Measurements from ENCODE around the gene MCC.

DNA sequence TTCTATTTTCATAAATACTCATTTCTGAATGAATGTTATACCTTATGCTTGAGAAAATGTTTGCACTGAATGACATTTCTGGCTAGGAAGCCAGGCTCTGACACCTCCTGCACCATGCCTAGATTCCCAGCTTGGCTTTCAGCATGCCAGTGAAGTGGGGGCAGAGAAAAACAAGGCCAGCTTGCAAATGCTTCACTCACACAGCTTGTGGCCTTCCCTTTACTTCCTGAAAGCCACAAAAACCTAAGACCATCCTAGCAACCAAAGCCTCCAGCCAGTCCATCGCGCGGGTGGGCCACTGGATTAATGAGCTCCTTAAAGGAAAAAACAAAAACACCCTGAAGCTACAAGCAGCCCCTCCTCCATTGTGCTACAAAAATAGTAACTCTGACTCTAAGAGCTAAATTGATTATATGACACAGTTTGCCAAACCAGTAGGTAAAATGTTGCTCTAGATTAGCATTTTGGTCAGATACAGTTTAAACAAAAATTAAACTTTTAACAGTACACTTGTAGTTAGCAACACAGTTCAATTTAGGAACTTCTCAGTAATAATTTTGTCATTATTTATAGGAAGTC lies 213.3 kb downstream of the MCC start:
- TF ChIP-seq, protein P1, sequence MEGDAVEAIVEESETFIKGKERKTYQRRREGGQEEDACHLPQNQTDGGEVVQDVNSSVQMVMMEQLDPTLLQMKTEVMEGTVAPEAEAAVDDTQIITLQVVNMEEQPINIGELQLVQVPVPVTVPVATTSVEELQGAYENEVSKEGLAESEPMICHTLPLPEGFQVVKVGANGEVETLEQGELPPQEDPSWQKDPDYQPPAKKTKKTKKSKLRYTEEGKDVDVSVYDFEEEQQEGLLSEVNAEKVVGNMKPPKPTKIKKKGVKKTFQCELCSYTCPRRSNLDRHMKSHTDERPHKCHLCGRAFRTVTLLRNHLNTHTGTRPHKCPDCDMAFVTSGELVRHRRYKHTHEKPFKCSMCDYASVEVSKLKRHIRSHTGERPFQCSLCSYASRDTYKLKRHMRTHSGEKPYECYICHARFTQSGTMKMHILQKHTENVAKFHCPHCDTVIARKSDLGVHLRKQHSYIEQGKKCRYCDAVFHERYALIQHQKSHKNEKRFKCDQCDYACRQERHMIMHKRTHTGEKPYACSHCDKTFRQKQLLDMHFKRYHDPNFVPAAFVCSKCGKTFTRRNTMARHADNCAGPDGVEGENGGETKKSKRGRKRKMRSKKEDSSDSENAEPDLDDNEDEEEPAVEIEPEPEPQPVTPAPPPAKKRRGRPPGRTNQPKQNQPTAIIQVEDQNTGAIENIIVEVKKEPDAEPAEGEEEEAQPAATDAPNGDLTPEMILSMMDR (IDR thresholded peaks at IDR 0.05; ENCODE audit: low read length), result no peak
- TF ChIP-seq EZH2 (optimal IDR thresholded peaks at IDR 0.05; ENCODE audit: low read depth, low read length) (no peak), EZH2phosphoT487 (IDR thresholded peaks at IDR 0.05; ENCODE audit: low read length) (no peak)

Data from MM.1S (cell line).